Stimulated activated CD4-positive, alpha-beta T cell treated with anti-CD3 and anti-CD28 coated beads, Interleukin-12 subunit alpha, Interleukin-12 subunit beta, amount 100 ng/mL, for 48 hours (primary cell): ENCODE measurements around the gene PCYT2.

ENCODE experiments used
- DNase-seq, 3 donors: peaks; one replicate each; pipeline ENCODE4 v3.0.0-alpha.2; 2020; ENCODE audit warnings: low read depth in 2 of 3, low spot score in 1 of 3

PCYT2 gene

GRCh38 chr17:81877569-81877968, 33.6 kb downstream of the PCYT2 start:
- no peak for DNase-seq

GRCh38 chr17:81871387-81872230, 39.6 kb downstream of the PCYT2 start:
- DNase-seq: peak; percentile 88 to 97 (median 89)

- no peak for DNase-seq
Measured at GRCh38 chr17:81870981-81871386, 40.2 kb downstream of the PCYT2 start, which contains the start of gene ARHGDIA. Gene ARHGDIA, minus strand, starts transcription at chr17:81871337. Its CDS starts 1,407 bp downstream, at chr17:81869930.

- DNase-seq: no peak
Measured at GRCh38 chr17:81870131-81870980, 40.8 kb downstream of the PCYT2 start.

GRCh38 chr17:81869221-81870130, 41.7 kb downstream of the PCYT2 start:
- DNase-seq: no peak

GRCh38 chr17:81868674-81869220, 42.5 kb downstream of the PCYT2 start:
- DNase-seq: no peak

- DNase-seq: no peak
Measured at GRCh38 chr17:81867991-81868673, 43.1 kb downstream of the PCYT2 start.

GRCh38 chr17:81867170-81867990, 43.8 kb downstream of the PCYT2 start:
- DNase-seq: no peak

GRCh38 chr17:81866440-81867169, 44.6 kb downstream of the PCYT2 start:
- DNase-seq: no peak

- DNase-seq: no peak
Measured at GRCh38 chr17:81865733-81866439, 45.3 kb downstream of the PCYT2 start.

- no peak for DNase-seq
Measured at GRCh38 chr17:81865358-81865732, 45.9 kb downstream of the PCYT2 start.

- no peak for DNase-seq
Measured at GRCh38 chr17:81863833-81864768, 47.1 kb downstream of the PCYT2 start.

GRCh38 chr17:81863123-81863675, 48.0 kb downstream of the PCYT2 start:
- no peak for DNase-seq

GRCh38 chr17:81860756-81861568, 50.2 kb downstream of the PCYT2 start:
- DNase-seq: peak; percentile 98 to 99 (median 99)

- peak in 2 of 3 donors; percentile 95 to 97 for DNase-seq
Measured at GRCh38 chr17:81859906-81860755, 51.1 kb downstream of the PCYT2 start, which contains the start of gene P4HB. Gene P4HB, minus strand, starts transcription at chr17:81860535. Its CDS starts 64 bp downstream, at chr17:81860471.
